PFSK-1 (cell line): ENCODE measurements around the gene SLC6A19.

Experiments used
- FOXP2 ChIP-seq: optimal IDR thresholded peaks from 2 replicates; pipeline ENCODE3; 2011; ENCODE audit warnings: borderline replicate concordance, control low read depth, inconsistent platforms; ENCODE audit not compliant: insufficient read depth; ENCODE audit errors: extremely low read length, extremely low read depth
- POLR2AphosphoS5 ChIP-seq: IDR thresholded peaks from 2 replicates; pipeline ENCODE4 v1.6.1; 2012; ENCODE audit warnings: low read depth, mild to moderate bottlenecking, control low read depth, low read length, moderate library complexity
- REST ChIP-seq, 2 experiments: IDR thresholded peaks; 2 replicates each; pipeline versions ENCODE4 v1.6.1 to v1.8.0; 2011 to 2012; ENCODE audit warnings: low read depth in 2 of 2, low read length in 2 of 2, control low read depth in 1 of 2, inconsistent platforms in 1 of 2, mild to moderate bottlenecking in 1 of 2, moderate library complexity in 1 of 2; ENCODE audit not compliant: insufficient read depth in 1 of 2
- SIN3A ChIP-seq: IDR thresholded peaks from 2 replicates; pipeline ENCODE4 v1.6.1; 2012; ENCODE audit warnings: mild to moderate bottlenecking, low read length, moderate library complexity, borderline replicate concordance; ENCODE audit not compliant: insufficient read depth
- TAF1 ChIP-seq: IDR thresholded peaks from 2 replicates; pipeline ENCODE4 v1.6.1; 2012; ENCODE audit warnings: low read length, control low read depth, borderline replicate concordance; ENCODE audit not compliant: insufficient read depth

The SLC6A19 gene

DNA sequence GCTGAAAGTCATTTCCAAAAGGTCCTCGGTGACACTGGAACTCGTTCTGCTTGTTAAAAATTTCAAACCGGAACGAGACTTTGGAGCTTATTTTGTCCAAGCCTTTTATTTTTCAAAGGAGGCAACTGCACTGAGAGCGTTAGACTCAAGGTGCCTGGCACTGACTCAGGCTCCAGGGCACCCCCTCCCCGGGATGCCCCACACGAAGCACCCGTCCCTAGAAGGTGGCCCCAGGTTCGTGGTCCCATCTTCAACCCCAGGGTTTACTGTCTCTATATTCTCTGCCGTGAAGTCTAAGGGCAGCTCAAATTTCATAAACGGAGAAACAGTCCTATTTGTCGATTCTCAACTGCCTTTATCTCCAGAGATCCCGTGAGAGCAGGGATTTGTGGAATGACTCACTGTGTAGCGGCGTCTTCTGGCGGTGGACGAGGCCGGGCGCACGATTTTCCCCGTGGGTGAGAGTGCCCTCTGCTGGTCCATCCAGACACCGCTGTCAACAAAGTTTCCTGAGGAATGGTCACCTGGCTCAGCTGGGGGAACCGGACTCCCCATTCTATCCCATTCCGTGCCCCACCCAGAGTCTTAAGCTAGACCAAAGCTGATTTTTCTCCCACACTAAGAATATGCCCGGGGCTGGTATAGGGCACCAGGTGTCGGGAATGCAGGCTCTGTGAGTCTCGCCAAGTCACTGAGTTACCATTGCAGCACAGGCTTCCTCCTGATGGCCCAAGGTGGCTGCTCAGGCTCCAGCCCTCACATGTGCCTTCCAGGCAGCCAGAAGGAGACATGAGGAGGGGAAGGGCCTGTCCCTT, 27.1 kb upstream of the SLC6A19 start:
- TF ChIP-seq REST (IDR thresholded peaks at IDR 0.05; ENCODE audit: insufficient read depth in 1 of 2, low read depth in 2 of 2, low read length in 2 of 2) = no peak
- no peak for TF ChIP-seq TAF1
- TF ChIP-seq SIN3A = no peak
- TF ChIP-seq POLR2AphosphoS5 = no peak
- peak; percentile 84 for TF ChIP-seq FOXP2

GRCh38 chr5:1175015-1175414, 26.4 kb upstream of the SLC6A19 start:
- TF ChIP-seq SIN3A (no peak), REST (IDR thresholded peaks at IDR 0.05; ENCODE audit: insufficient read depth in 1 of 2, low read depth in 2 of 2, low read length in 2 of 2) (no peak), TAF1 (no peak), POLR2AphosphoS5 (no peak), FOXP2 (no peak)

- TF ChIP-seq FOXP2 (no peak), POLR2AphosphoS5 (no peak), REST (IDR thresholded peaks at IDR 0.05; ENCODE audit: insufficient read depth in 1 of 2, low read depth in 2 of 2, low read length in 2 of 2) (no peak), TAF1 (no peak), SIN3A (no peak)
Measured at GRCh38 chr5:1175801-1176472, 25.5 kb upstream of the SLC6A19 start.

DNA sequence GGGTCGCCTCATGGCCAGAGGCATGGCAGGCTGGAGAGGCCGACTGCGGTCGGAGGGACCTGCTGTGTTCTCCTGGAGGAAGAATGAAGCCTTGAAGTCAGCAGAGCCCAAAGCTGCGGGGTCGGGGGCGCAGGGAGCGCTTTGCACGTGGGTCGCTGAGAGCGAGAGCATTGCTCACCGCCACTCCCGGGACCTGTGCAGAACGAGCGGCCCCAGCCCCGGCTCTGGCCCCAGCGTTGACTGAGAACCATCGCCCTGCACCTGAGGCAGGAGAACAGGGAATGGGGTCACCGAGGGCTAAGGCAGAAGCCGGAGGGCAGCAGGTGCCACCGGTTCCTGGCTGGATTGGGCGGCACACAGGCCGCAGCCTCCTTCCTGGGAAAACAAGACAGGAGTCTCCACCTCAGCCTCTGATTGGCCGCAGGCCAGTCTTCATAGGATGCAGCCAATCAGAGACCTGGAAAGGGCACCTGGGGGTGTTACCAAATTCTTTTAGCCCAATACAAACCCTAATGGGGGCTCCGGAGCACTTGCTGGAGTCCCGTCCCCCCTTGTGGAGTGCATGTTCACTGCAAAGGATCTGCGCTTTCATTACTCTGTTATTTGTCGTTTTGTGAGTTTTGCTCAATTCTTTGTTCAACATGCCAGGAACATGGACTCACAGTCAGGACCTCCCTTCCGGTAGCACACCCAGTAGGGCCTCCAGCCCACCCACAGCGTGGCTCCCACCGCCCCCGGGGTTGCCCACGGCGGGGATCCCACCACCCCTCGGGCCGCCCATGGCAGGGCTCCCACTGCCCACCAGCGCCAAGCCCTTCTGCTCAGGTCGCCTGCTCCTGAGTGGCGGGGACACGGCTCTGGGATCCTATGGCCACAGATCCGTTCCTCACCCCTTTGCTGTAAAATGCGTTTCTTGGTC, 24.7 kb upstream of the SLC6A19 start:
- TF ChIP-seq POLR2AphosphoS5 = no peak
- no peak for TF ChIP-seq TAF1
- no peak for TF ChIP-seq SIN3A
- TF ChIP-seq REST (IDR thresholded peaks at IDR 0.05; ENCODE audit: insufficient read depth in 1 of 2, low read depth in 2 of 2, low read length in 2 of 2) = no peak
- TF ChIP-seq FOXP2 = no peak
